RWPE2 (cell line): ENCODE results near the gene EOMES.

Source experiments
- ATAC-seq: fragments of 200-7000 bp; cut with Tn5 transposase; 3 replicates; pipeline ENCODE4 v1.9.1; 2021; ENCODE audit warnings: low read depth
- DNase-seq: peaks from one replicate; pipeline ENCODE4 v3.0.0-alpha.2; 2020; ENCODE audit warnings: low spot score
- H3K27ac ChIP-seq: fragments of 450-650 bp; 2 replicates; pipeline ENCODE4 v1.5.1; 2017; ENCODE audit warnings: mild to moderate bottlenecking; ENCODE audit not compliant: poor library complexity, severe bottlenecking
- H3K27me3 ChIP-seq: fragments of 250-450 bp; sonication (Bioruptor Pico); 2 replicates; pipeline ENCODE4 v1.5.1; 2021; ENCODE audit warnings: mild to moderate bottlenecking, moderate library complexity; ENCODE audit not compliant: insufficient read depth, poor library complexity, severe bottlenecking
- H3K36me3 ChIP-seq: fragments of 250-450 bp; sonication (Bioruptor Pico); 2 replicates; pipeline ENCODE4 v1.5.1; 2020; ENCODE audit warnings: low read depth, mild to moderate bottlenecking, moderate library complexity
- H3K4me1 ChIP-seq: fragments of 250-450 bp; sonication (Bioruptor Pico); 2 replicates; pipeline ENCODE4 v1.5.1; 2021; ENCODE audit warnings: mild to moderate bottlenecking, moderate library complexity; ENCODE audit not compliant: insufficient read depth, poor library complexity, severe bottlenecking
- H3K4me3 ChIP-seq: fragments of 250-450 bp; sonication (Bioruptor Pico); 2 replicates; pipeline ENCODE4 v1.5.1; 2021; ENCODE audit warnings: mild to moderate bottlenecking, moderate library complexity; ENCODE audit not compliant: severe bottlenecking
- H3K9me3 ChIP-seq: fragments of 250-450 bp; sonication (Bioruptor Pico); 2 replicates; pipeline ENCODE4 v1.5.1; 2021; ENCODE audit warnings: mild to moderate bottlenecking, moderate library complexity; ENCODE audit not compliant: severe bottlenecking
- TF ChIP-seq, protein P1 (sequence below): fragments of 450-650 bp; IDR thresholded peaks from one replicate; pipeline ENCODE4 v1.5.1; 2017; ENCODE audit warnings: mild to moderate bottlenecking, moderate library complexity; ENCODE audit not compliant: poor library complexity, severe bottlenecking

EOMES gene

DNA sequence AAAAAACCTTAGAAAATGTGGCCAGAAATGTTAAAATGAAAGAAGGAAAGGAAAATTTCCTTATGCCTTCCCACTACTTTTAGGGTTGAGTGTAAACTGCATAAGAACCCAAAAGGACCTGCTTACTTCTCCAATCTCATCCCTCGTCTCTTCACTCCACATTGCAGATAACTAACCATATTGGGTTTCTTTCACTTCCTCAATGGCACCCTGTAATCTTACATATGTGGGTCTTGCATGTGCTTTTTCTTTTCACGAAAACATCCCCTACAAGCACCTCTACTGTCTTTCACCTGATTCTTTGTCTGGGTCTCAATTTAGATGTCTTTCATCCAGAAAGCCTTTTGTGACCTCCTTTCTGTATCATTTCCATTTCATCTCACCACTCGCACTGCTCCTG, 23.1 kb downstream of the EOMES start:
- Histone ChIP-seq H3K4me3 (no peak overlapping the region), H3K27me3 (no peaks in the 10 kb centered on the region), H3K27ac (no peak overlapping the region), H3K4me1 (peaks cover 2% of the 10 kb centered on the region), H3K36me3 (no peaks in the 10 kb centered on the region), H3K9me3 (no peaks in the 10 kb centered on the region)
- ATAC-seq (no peak), DNase-seq (no peak)
- TF ChIP-seq, protein P1, sequence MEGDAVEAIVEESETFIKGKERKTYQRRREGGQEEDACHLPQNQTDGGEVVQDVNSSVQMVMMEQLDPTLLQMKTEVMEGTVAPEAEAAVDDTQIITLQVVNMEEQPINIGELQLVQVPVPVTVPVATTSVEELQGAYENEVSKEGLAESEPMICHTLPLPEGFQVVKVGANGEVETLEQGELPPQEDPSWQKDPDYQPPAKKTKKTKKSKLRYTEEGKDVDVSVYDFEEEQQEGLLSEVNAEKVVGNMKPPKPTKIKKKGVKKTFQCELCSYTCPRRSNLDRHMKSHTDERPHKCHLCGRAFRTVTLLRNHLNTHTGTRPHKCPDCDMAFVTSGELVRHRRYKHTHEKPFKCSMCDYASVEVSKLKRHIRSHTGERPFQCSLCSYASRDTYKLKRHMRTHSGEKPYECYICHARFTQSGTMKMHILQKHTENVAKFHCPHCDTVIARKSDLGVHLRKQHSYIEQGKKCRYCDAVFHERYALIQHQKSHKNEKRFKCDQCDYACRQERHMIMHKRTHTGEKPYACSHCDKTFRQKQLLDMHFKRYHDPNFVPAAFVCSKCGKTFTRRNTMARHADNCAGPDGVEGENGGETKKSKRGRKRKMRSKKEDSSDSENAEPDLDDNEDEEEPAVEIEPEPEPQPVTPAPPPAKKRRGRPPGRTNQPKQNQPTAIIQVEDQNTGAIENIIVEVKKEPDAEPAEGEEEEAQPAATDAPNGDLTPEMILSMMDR, result no peak

- Histone ChIP-seq H3K27me3 (no peaks in the 10 kb centered on the region), H3K4me1 (peaks cover 2% of the 10 kb centered on the region), H3K9me3 (no peaks in the 10 kb centered on the region), H3K36me3 (no peaks in the 10 kb centered on the region), H3K27ac (no peak overlapping the region), H3K4me3 (no peak overlapping the region)
- TF ChIP-seq, protein P1, result no peak
- ATAC-seq (peak; percentile 100), DNase-seq (no peak)
Observed at GRCh38 chr3:27696906-27697305, 25.2 kb downstream of the EOMES start.

- no peak for ATAC-seq
- no peak overlapping the region for H3K4me3 ChIP-seq
- TF ChIP-seq, protein P1, result no peak
Observed at GRCh38 chr3:27695636-27696035, 26.5 kb downstream of the EOMES start.

DNA sequence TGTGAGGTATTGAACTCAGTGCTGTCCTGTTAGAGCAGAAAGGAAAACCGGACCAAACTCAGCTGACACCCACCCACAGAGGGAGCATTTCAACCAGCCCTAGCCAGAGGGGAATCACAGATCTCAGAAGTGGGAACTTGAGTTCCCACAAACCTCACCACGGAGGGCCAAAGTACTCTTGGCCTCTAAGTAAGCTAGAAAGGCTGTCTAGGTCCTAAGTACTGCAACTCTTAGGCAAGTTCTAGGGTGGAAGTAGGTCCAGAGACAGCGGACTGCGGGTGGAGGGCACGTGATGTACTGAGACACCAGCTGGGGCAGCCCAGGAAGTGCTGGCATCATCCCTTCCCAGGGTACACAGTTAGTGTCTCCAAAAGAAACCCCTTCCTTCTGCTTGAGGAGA, 34.1 kb downstream of the EOMES start:
- ATAC-seq, result no peak
- TF ChIP-seq, protein P1, result no peak
- H3K9me3 ChIP-seq, result peaks cover 5% of the 10 kb centered on the region
- no peak overlapping the region for H3K4me3 ChIP-seq
- no peaks in the 10 kb centered on the region for H3K4me1 ChIP-seq
- H3K27me3 ChIP-seq, result no peaks in the 10 kb centered on the region
- H3K27ac ChIP-seq, result no peak overlapping the region
- no peak for DNase-seq
- H3K36me3 ChIP-seq, result no peaks in the 10 kb centered on the region

More at GRCh38 chr3:27695636-27696035, 26.5 kb downstream of the EOMES start:
- H3K27ac ChIP-seq, result no peak overlapping the region
- DNase-seq, result no peak
- H3K4me1 ChIP-seq, result peaks cover 2% of the 10 kb centered on the region
- peaks cover 2% of the 10 kb centered on the region for H3K9me3 ChIP-seq
- H3K36me3 ChIP-seq, result no peaks in the 10 kb centered on the region
- no peaks in the 10 kb centered on the region for H3K27me3 ChIP-seq

- Histone ChIP-seq H3K27me3 (no peaks in the 10 kb centered on the region), H3K4me1 (no peaks in the 10 kb centered on the region), H3K9me3 (peaks cover 5% of the 10 kb centered on the region), H3K27ac (no peak overlapping the region), H3K36me3 (no peaks in the 10 kb centered on the region), H3K4me3 (no peak overlapping the region)
- DNase-seq, result no peak
- TF ChIP-seq, protein P1, result no peak
- no peak for ATAC-seq
Observed at GRCh38 chr3:27686642-27687041, 35.5 kb downstream of the EOMES start.
